ENCODE measurements around the gene CDK14. TPM values are rescaled to one million over a fixed set of nuclear protein-coding genes. Genes with fewer than 3 reads are reported as not detected.
"Not testable (repeated sequence)": the region's sequence is repeated elsewhere in the genome, so short reads cannot be mapped to it uniquely, and the experiment has no call there.

Gene CDK14
- total RNA-seq, 1 donor from 2014 or later: 1.9 TPM

- intact Hi-C loops (cut with micrococcal nuclease): no loop called here
- H3K4me3 Mint-ChIP-seq: no peak overlapping the region
- H3K27me3 Mint-ChIP-seq: no peaks in the 10 kb centered on the region
- no peak overlapping the region for H3K27ac Mint-ChIP-seq
- DNase-seq: no peak
- no peaks in the 10 kb centered on the region for H3K36me3 Mint-ChIP-seq (ENCODE audit: low read depth)
- H3K4me1 Mint-ChIP-seq: no peaks in the 10 kb centered on the region
- H3K9me3 Mint-ChIP-seq: peaks cover 4% of the 10 kb centered on the region
Observed at GRCh38 chr7:90777041-90777440, 180.9 kb downstream of the CDK14 start.

DNA sequence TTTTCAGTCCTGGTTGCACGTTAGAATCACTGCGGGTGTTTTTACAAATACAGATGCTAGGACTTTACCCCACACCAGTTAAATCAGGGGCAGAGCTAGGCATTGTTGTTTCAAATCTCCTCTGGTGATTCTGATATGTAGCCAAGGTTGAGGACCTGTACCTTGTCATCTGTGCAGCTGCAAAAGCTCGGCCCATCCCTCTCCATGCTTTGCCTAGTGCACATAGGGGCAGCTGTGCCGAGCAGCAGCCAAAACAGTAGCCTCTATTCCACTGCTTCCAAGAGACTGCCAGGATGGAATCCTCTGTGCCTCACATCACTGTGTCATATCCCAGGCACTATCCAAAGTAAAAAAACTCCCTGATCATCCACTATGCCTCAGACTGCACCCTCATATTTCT lies 181.3 kb downstream of the CDK14 start:
- H3K9me3 Mint-ChIP-seq: peaks cover 2% of the 10 kb centered on the region
- intact Hi-C loops (cut with micrococcal nuclease): no loop called here
- no peak overlapping the region for H3K4me3 Mint-ChIP-seq
- H3K27ac Mint-ChIP-seq: no peak overlapping the region
- no peak for DNase-seq
- no peaks in the 10 kb centered on the region for H3K36me3 Mint-ChIP-seq (ENCODE audit: low read depth)
- no peaks in the 10 kb centered on the region for H3K27me3 Mint-ChIP-seq
- no peaks in the 10 kb centered on the region for H3K4me1 Mint-ChIP-seq

- no peak overlapping the region for H3K4me3 Mint-ChIP-seq
- H3K27me3 Mint-ChIP-seq: no peaks in the 10 kb centered on the region
- no peaks in the 10 kb centered on the region for H3K36me3 Mint-ChIP-seq (ENCODE audit: low read depth)
- intact Hi-C loops (cut with micrococcal nuclease): no loop called here
- no peak overlapping the region for H3K27ac Mint-ChIP-seq
- H3K9me3 Mint-ChIP-seq: no peaks in the 10 kb centered on the region
- DNase-seq: no peak
- no peaks in the 10 kb centered on the region for H3K4me1 Mint-ChIP-seq
Observed at GRCh38 chr7:90777886-90778285, 181.8 kb downstream of the CDK14 start.

DNA sequence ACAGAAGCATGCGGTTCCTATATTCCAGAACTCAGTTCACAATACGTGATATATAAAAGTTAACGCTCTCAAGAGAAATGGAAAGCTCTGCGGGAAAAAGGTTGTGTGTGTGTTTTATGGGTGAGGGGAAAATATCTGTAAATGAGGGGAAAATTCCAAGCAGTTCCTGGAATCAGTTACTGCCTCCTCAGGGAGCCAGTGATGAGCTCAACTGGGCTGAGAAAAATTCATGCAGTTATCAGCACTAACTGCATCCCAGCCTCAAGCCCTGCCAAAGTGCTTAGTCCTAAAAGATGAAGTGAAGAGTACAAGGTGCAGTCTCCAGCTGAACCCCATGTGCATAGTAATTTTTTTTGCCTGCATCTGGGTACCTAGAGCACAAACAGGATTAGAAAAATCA lies 191.9 kb downstream of the CDK14 start:
- Mint-ChIP-seq H3K4me1 (no peaks in the 10 kb centered on the region), H3K27me3 (no peaks in the 10 kb centered on the region), H3K9me3 (peaks cover 2% of the 10 kb centered on the region), H3K4me3 (no peak overlapping the region), H3K27ac (no peak overlapping the region), H3K36me3 (ENCODE audit: low read depth) (no peaks in the 10 kb centered on the region)
- intact Hi-C loops (cut with micrococcal nuclease): no loop called here
- DNase-seq: no peak

DNA sequence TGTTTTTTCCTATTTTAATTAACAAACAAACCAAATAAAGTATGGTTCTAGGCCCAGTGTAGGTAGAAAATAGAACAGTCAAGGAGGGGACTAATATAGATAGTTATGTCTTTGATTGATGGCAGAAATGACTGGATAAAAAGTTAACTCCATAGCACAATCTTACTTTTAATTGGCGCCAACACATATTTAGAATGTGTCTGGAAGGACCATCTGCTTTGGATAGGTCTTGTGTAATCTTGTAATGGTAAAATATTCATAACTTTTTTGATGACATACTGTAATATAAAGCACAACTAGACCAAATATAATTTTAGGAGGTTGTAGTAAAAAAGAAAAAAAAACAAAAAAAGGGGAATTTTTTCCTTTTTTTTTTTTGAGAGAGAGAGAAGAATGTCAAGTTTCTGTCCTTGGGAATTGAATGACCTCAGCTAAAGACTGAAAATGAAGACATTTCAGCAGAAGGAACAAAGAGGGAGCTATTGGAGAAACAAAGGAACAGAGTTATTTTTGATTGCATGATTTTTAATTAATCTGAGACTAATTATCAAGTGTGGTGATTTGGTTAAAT lies 193.7 kb downstream of the CDK14 start:
- H3K4me3 Mint-ChIP-seq: no peak overlapping the region
- no peak overlapping the region for H3K27ac Mint-ChIP-seq
- no peaks in the 10 kb centered on the region for H3K27me3 Mint-ChIP-seq
- peaks cover 6% of the 10 kb centered on the region for H3K9me3 Mint-ChIP-seq
- DNase-seq: no peak
- no peaks in the 10 kb centered on the region for H3K4me1 Mint-ChIP-seq
- no peaks in the 10 kb centered on the region for H3K36me3 Mint-ChIP-seq (ENCODE audit: low read depth)
- intact Hi-C loops (cut with micrococcal nuclease): no loop called here

DNA sequence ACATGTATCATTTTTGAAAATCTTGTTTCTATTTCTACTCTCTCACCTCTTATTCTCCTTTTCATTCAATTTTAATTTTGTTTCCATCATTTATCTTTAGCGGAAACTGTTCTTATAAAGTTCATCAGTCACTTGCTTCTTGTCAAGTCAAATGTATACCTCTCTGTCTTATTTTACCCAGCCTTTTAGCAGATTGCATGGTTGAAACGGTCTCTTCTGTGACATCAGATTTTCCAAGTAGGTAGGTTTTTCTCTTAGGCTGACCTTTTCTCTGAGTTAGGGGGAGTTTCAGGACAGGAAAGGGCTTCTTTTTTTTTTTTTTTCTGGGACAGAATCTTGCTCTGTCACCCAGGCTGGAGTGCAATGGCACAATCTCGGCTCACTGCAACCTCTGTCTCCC lies 195.5 kb downstream of the CDK14 start:
- intact Hi-C loops (cut with micrococcal nuclease): no loop called here
- Mint-ChIP-seq H3K9me3 (peaks cover 6% of the 10 kb centered on the region), H3K4me1 (no peaks in the 10 kb centered on the region), H3K27me3 (no peaks in the 10 kb centered on the region), H3K4me3 (no peak overlapping the region), H3K27ac (no peak overlapping the region), H3K36me3 (ENCODE audit: low read depth) (no peaks in the 10 kb centered on the region)
- DNase-seq: no peak

DNA sequence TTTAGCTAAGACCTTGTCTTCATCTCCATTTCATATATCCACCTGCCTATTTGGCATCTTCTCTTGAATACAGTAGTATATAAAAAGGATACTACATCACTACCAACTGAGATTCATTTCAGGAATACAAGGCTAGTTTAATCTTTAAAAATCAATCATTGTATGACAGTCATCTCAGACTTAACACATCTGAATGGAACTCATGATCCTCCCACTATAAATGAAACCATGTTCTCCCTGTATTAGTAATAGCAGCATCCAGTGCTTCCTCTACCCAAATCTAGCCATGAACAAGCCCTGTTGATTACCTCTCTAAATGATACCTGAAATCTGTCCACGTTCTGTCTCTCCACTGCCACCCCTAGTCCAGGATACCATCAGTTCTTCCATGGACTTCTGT lies 196.2 kb downstream of the CDK14 start:
- H3K27ac Mint-ChIP-seq: no peak overlapping the region
- H3K9me3 Mint-ChIP-seq: peaks cover 9% of the 10 kb centered on the region
- H3K4me1 Mint-ChIP-seq: no peaks in the 10 kb centered on the region
- no peaks in the 10 kb centered on the region for H3K27me3 Mint-ChIP-seq
- H3K4me3 Mint-ChIP-seq: no peak overlapping the region
- no peaks in the 10 kb centered on the region for H3K36me3 Mint-ChIP-seq (ENCODE audit: low read depth)
- intact Hi-C loops (cut with micrococcal nuclease): no loop called here
- DNase-seq: no peak

DNA sequence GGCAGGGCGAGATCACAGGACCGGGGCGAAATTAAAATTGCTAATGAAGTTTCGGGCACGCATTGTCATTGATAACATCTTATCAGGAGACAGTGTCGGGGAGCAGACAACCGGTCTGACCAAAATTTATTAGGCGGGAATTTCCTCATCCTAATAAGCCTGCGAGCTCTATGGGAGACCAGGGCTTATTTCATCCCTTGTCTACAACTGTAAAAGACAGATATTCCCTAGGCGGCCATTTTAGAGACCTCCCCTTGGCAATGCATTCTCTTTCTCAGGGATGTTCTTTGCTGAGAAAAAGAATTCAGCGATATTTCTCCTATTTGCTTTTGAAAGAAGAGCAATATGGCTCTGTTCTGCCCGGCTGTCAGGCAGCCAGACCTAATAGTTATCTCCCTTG lies 198.1 kb downstream of the CDK14 start:
- H3K27ac Mint-ChIP-seq; H3K36me3 Mint-ChIP-seq (ENCODE audit: low read depth); intact Hi-C loops (cut with micrococcal nuclease); H3K27me3 Mint-ChIP-seq; H3K4me3 Mint-ChIP-seq; H3K4me1 Mint-ChIP-seq; DNase-seq: not testable (repeated sequence)
- peaks cover 10% of the 10 kb centered on the region for H3K9me3 Mint-ChIP-seq

DNA sequence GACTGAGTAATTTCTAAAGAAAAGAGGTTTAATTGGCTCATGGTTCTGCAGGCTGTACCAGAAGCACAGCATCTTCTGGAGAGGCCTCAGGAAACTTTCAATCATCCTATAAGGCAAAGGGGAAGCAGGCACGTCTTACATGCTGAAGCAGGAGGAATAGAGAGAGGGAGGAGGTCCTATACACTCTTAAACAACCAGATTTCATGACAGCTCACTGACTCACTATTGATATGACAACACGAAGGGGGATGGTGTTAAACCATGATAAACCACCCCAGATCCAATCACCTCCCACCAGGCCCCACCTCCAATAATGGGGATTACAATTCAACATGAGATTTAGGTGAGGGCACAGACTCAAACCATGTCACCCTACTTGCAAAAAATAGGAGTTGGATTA lies 201.5 kb downstream of the CDK14 start:
- no peak for DNase-seq
- no peaks in the 10 kb centered on the region for H3K36me3 Mint-ChIP-seq (ENCODE audit: low read depth)
- peaks cover 8% of the 10 kb centered on the region for H3K9me3 Mint-ChIP-seq
- no peaks in the 10 kb centered on the region for H3K4me1 Mint-ChIP-seq
- H3K27ac Mint-ChIP-seq: no peak overlapping the region
- H3K4me3 Mint-ChIP-seq: no peak overlapping the region
- intact Hi-C loops (cut with micrococcal nuclease): no loop called here
- H3K27me3 Mint-ChIP-seq: no peaks in the 10 kb centered on the region

GRCh38 chr7:90804370-90804769 lies 208.2 kb downstream of the CDK14 start:
- intact Hi-C loops (cut with micrococcal nuclease): no loop called here
- H3K27ac Mint-ChIP-seq: no peak overlapping the region
- peaks cover 9% of the 10 kb centered on the region for H3K9me3 Mint-ChIP-seq
- H3K36me3 Mint-ChIP-seq (ENCODE audit: low read depth): no peaks in the 10 kb centered on the region
- no peak for DNase-seq
- H3K4me1 Mint-ChIP-seq: no peaks in the 10 kb centered on the region
- no peaks in the 10 kb centered on the region for H3K27me3 Mint-ChIP-seq
- no peak overlapping the region for H3K4me3 Mint-ChIP-seq

GRCh38 chr7:90815552-90815951 lies 219.4 kb downstream of the CDK14 start:
- H3K27me3 Mint-ChIP-seq; DNase-seq; H3K27ac Mint-ChIP-seq; H3K9me3 Mint-ChIP-seq; H3K36me3 Mint-ChIP-seq (ENCODE audit: low read depth); intact Hi-C loops (cut with micrococcal nuclease); H3K4me3 Mint-ChIP-seq; H3K4me1 Mint-ChIP-seq: not testable (repeated sequence)

DNA sequence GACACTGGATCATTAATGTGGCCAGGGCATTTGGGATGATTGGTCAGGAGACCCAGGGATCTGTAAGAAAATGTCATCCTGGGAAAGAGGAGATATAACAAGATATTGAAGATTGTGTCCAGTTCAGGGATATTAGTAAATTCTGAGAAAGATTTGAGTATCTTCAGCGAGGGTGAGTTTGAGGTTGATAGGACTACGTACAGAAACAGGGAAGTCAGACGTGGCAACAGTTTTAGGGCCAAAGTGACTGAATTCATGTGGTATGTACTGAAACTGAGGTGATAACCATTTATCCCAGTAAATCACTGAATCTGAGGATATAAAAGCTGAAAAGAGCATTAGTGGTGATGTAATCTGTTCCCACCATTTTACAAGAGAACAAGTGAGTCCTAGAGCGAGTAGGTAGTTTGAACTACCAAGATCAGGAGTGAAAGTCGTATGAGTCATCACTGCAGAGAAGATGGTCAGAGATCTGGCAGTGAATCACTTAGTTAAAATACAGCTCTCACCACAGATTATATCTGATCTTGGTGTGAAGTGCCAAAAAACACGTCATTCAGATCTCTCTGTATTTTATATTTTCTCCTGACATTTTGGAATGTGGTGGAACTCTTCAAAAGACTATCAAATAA lies 220.5 kb downstream of the CDK14 start:
- no peaks in the 10 kb centered on the region for H3K27me3 Mint-ChIP-seq
- peaks cover 4% of the 10 kb centered on the region for H3K9me3 Mint-ChIP-seq
- intact Hi-C loops (cut with micrococcal nuclease): loop anchor here (2.0 kb wide), 1 partner anchor 80 kb away; no protein-coding TSS in a partner anchor
- no peak overlapping the region for H3K4me3 Mint-ChIP-seq
- peaks cover 4% of the 10 kb centered on the region for H3K4me1 Mint-ChIP-seq
- no peaks in the 10 kb centered on the region for H3K36me3 Mint-ChIP-seq (ENCODE audit: low read depth)
- no peak for DNase-seq
- H3K27ac Mint-ChIP-seq: no peak overlapping the region

- Mint-ChIP-seq H3K4me3 (no peak overlapping the region), H3K9me3 (peaks cover 4% of the 10 kb centered on the region), H3K27me3 (no peaks in the 10 kb centered on the region), H3K4me1 (peaks cover 4% of the 10 kb centered on the region), H3K36me3 (ENCODE audit: low read depth) (no peaks in the 10 kb centered on the region), H3K27ac (no peak overlapping the region)
- no peak for DNase-seq
- intact Hi-C loops (cut with micrococcal nuclease): loop anchor here (2.0 kb wide), 1 partner anchor 80 kb away; no protein-coding TSS in a partner anchor
Observed at GRCh38 chr7:90817151-90817550, 221.0 kb downstream of the CDK14 start.

DNA sequence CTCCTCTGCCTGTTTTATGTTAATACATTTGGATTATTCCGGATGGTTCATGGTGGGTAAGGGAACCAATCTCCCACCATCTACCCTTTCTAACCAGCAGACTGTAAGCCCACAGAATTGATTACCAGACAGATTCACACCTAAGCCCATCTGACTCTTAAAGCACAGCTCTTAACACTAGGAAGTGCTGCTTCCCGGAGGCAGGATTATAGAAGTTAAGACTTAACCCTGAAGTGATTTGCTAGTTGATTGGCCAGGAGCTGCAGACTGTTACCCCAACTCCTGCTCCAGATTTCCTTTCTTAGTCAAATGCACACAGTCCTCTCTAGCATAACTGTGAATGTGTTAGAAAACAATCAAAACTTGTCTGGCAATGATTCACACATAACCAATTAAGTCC lies 221.7 kb downstream of the CDK14 start:
- Mint-ChIP-seq H3K4me1 (peaks cover 4% of the 10 kb centered on the region), H3K36me3 (ENCODE audit: low read depth) (no peaks in the 10 kb centered on the region), H3K27ac (no peak overlapping the region), H3K27me3 (no peaks in the 10 kb centered on the region), H3K9me3 (peaks cover 7% of the 10 kb centered on the region), H3K4me3 (no peak overlapping the region)
- DNase-seq: no peak
- intact Hi-C loops (cut with micrococcal nuclease): loop anchor here (2.0 kb wide), 1 partner anchor 81 kb away; no protein-coding TSS in a partner anchor

DNA sequence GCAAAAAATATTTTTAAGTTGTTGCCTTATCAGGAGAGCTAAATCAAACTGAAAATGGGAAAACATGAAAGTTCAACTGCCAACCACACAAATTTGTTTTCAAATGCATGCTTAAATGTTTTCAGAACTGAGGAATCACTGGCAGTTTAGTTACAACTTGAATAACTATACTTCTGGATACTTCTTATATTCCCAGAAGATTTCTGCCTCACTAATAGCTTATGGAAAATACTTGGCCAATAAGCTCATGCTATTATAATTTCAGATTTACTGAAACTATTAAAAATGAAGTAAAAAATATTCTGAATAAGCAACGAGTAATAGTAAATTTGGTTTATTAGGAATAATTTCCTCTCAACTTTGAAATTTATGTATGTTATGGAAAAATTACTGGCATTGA lies 222.2 kb downstream of the CDK14 start:
- H3K36me3 Mint-ChIP-seq (ENCODE audit: low read depth): no peaks in the 10 kb centered on the region

More for the DNA sequence above, 222.2 kb downstream of the CDK14 start:
- intact Hi-C loops (cut with micrococcal nuclease): no loop called here
- no peaks in the 10 kb centered on the region for H3K27me3 Mint-ChIP-seq
- H3K27ac Mint-ChIP-seq: no peak overlapping the region
- H3K4me3 Mint-ChIP-seq: no peak overlapping the region
- peaks cover 4% of the 10 kb centered on the region for H3K4me1 Mint-ChIP-seq
- H3K9me3 Mint-ChIP-seq: peaks cover 7% of the 10 kb centered on the region
- DNase-seq: no peak
